ENCODE measurements around the gene TAPBP.

TAPBP gene

GRCh38 chr6:33317669-33318425 is 4.0 kb upstream of the TAPBP start, which contains the start of gene ZBTB22:
Gene ZBTB22, minus strand, starts transcription at chr6:33317744. Its CDS starts 828 bp downstream, at chr6:33316916.
- TF ChIP-seq CTCF (IDR thresholded peaks at IDR 0.05; ENCODE audit: borderline replicate concordance, insufficient read depth, low read depth, low read length) = no peak
- H3K4me3 ChIP-seq (ENCODE audit: low read depth, low read length) = peak within 1 kb of the TSS; percentile 39

GRCh38 chr6:33317419-33317668 is 3.5 kb upstream of the TAPBP start:
- peak overlapping the region; percentile 39 for H3K4me3 ChIP-seq (ENCODE audit: low read depth, low read length)
- no peak for TF ChIP-seq CTCF (IDR thresholded peaks at IDR 0.05; ENCODE audit: borderline replicate concordance, insufficient read depth, low read depth, low read length)

GRCh38 chr6:33316603-33317418 is 2.9 kb upstream of the TAPBP start:
- TF ChIP-seq CTCF (IDR thresholded peaks at IDR 0.05; ENCODE audit: borderline replicate concordance, insufficient read depth, low read depth, low read length) = no peak
- peak overlapping the region; percentile 10 for H3K4me3 ChIP-seq (ENCODE audit: low read depth, low read length)

GRCh38 chr6:33315793-33316602 is 2.1 kb upstream of the TAPBP start:
- TF ChIP-seq CTCF (IDR thresholded peaks at IDR 0.05; ENCODE audit: borderline replicate concordance, insufficient read depth, low read depth, low read length) = no peak
- no peak overlapping the region for H3K4me3 ChIP-seq (ENCODE audit: low read depth, low read length)

GRCh38 chr6:33314943-33315792 is 1.3 kb upstream of the TAPBP start:
- H3K4me3 ChIP-seq (ENCODE audit: low read depth, low read length) = no peak overlapping the region
- TF ChIP-seq CTCF (IDR thresholded peaks at IDR 0.05; ENCODE audit: borderline replicate concordance, insufficient read depth, low read depth, low read length) = no peak

- TF ChIP-seq CTCF (IDR thresholded peaks at IDR 0.05; ENCODE audit: borderline replicate concordance, insufficient read depth, low read depth, low read length) = no peak
- H3K4me3 ChIP-seq (ENCODE audit: low read depth, low read length) = peak overlapping the region; percentile 31
Observed at GRCh38 chr6:33314515-33314942, 651 bp upstream of the TAPBP start.
